Endodermal cell (in vitro differentiated cells): Measurements from ENCODE around the gene LUZP4. TPM values are rescaled to one million over a fixed set of nuclear protein-coding genes. Genes with fewer than 3 reads are reported as not detected.

Experiments used
- DNase-seq: peaks from one replicate; pipeline ENCODE4 v3.0.0-alpha.2; 2017
- H3K27ac ChIP-seq: 2 replicates; pipeline ENCODE4 v1.5.1; 2013; ENCODE audit warnings: mild to moderate bottlenecking, low read depth, low read length, moderate library complexity
- H3K27me3 ChIP-seq: 2 replicates; pipeline ENCODE4 v1.6.1; 2013; ENCODE audit warnings: mild to moderate bottlenecking, low read length, moderate library complexity; ENCODE audit not compliant: insufficient read depth, control insufficient read depth, poor library complexity, severe bottlenecking
- H3K36me3 ChIP-seq: 2 replicates; pipeline ENCODE4 v1.7.0; 2013; ENCODE audit warnings: mild to moderate bottlenecking, low read length, moderate library complexity; ENCODE audit not compliant: control insufficient read depth, insufficient read depth
- H3K4me1 ChIP-seq: one replicate; pipeline ENCODE4 v1.7.0; 2013; ENCODE audit warnings: low read length; ENCODE audit not compliant: control insufficient read depth, insufficient read depth
- H3K4me3 ChIP-seq: 2 replicates; pipeline ENCODE4 v1.5.1; 2013; ENCODE audit warnings: mild to moderate bottlenecking, low read length, moderate library complexity
- H3K9ac ChIP-seq: 2 replicates; pipeline ENCODE4 v1.6.1; 2013; ENCODE audit warnings: mild to moderate bottlenecking, low read length, moderate library complexity; ENCODE audit not compliant: poor library complexity, severe bottlenecking; ENCODE audit errors: extremely low read depth
- H3K9me3 ChIP-seq: 2 replicates; pipeline ENCODE4 v1.6.1; 2013; ENCODE audit warnings: mild to moderate bottlenecking, low read length, moderate library complexity; ENCODE audit not compliant: control insufficient read depth
- H3K27ac Mint-ChIP-seq: 2 replicates; pipeline ENCODE4 v1.8.0; 2020; ENCODE audit warnings: mixed read lengths
- H3K27me3 Mint-ChIP-seq: 2 replicates; pipeline ENCODE4 v1.8.0; 2021; ENCODE audit warnings: mild to moderate bottlenecking, mixed read lengths; ENCODE audit not compliant: insufficient read depth
- H3K36me3 Mint-ChIP-seq: 2 replicates; pipeline ENCODE4 v1.8.0; 2020; ENCODE audit warnings: low read depth, mixed read lengths
- H3K4me1 Mint-ChIP-seq: 2 replicates; pipeline ENCODE4 v1.8.0; 2020; ENCODE audit warnings: mixed read lengths
- H3K4me3 Mint-ChIP-seq: 2 replicates; pipeline ENCODE4 v1.8.0; 2020; ENCODE audit warnings: mild to moderate bottlenecking, moderate library complexity, mixed read lengths
- H3K9me3 Mint-ChIP-seq: 2 replicates; pipeline ENCODE4 v1.8.0; 2020; ENCODE audit warnings: mild to moderate bottlenecking, mixed read lengths
- CTCF ChIP-seq: fragments of 200-600 bp; sonication (generic); conservative IDR thresholded peaks from 2 replicates; pipeline ENCODE4 v1.5.0; 2021; ENCODE audit warnings: antibody characterized with exemption, mild to moderate bottlenecking
- WGBS, 2 experiments: methylation state at CpG; one replicate each; pipeline versions ENCODE4 v1.1.5 to v1.1.7; 2013; ENCODE audit warnings: missing lambda C conversion rate in 2 of 2, mixed read lengths in 1 of 2; ENCODE audit not compliant: insufficient coverage in 1 of 2, insufficient read length in 1 of 2; 5-methylcytosine and 5-hydroxymethylcytosine counted together
- total RNA-seq, 2 donors: library from RNA; stranded (reverse); fragmentation: NEBNext Ultra II Directional in 1 of 2; extraction: Animal tissue kit (Norgen Biotek cat#: 25700) in 1 of 2; gene quantifications; 2 replicates in 1 of 2; 3 replicates in 1 of 2; pipeline ENCODE4 v1.2.1, GENCODE V29; 2021

The LUZP4 gene
- total RNA-seq, 2 donors from 2014 or later, result not detected

- Histone ChIP-seq H3K9me3 (no peaks in the 10 kb centered on the region), H3K4me3 (no peak overlapping the region), H3K27me3 (no peaks in the 10 kb centered on the region), H3K4me1 (no peaks in the 10 kb centered on the region), H3K36me3 (no peaks in the 10 kb centered on the region), H3K27ac (no peak overlapping the region), H3K9ac (no peak overlapping the region)
- no peaks in the 10 kb centered on the region for H3K36me3 Mint-ChIP-seq
- no peaks in the 10 kb centered on the region for H3K27me3 Mint-ChIP-seq
- peaks cover 15% of the 10 kb centered on the region for H3K4me1 Mint-ChIP-seq
- peak; percentile 95 for TF ChIP-seq CTCF
- no peaks in the 10 kb centered on the region for H3K9me3 Mint-ChIP-seq
- DNase-seq, result peak; percentile 78
- WGBS, 2 experiments, result 28 to 53% methylated on average over 3 to 16 of the region's 18 CpGs
- H3K27ac Mint-ChIP-seq, result no peak overlapping the region
- H3K4me3 Mint-ChIP-seq, result no peak overlapping the region
Measured at GRCh38 chrX:115330498-115331168, 41.1 kb downstream of the LUZP4 start.

- Histone ChIP-seq H3K4me3 (no peak overlapping the region), H3K27me3 (no peaks in the 10 kb centered on the region), H3K9ac (no peak overlapping the region), H3K9me3 (no peaks in the 10 kb centered on the region), H3K27ac (no peak overlapping the region), H3K4me1 (no peaks in the 10 kb centered on the region), H3K36me3 (no peaks in the 10 kb centered on the region)
- H3K4me1 Mint-ChIP-seq, result peaks cover 15% of the 10 kb centered on the region
- TF ChIP-seq CTCF, result no peak
- 72% methylated on average over 4 of the region's 4 CpGs; no CpG with 5 or more reads in 1 of the 2 experiments for WGBS, 2 experiments
- peaks cover under 1% of the 10 kb centered on the region for H3K27me3 Mint-ChIP-seq
- H3K36me3 Mint-ChIP-seq, result no peaks in the 10 kb centered on the region
- H3K9me3 Mint-ChIP-seq, result no peaks in the 10 kb centered on the region
- H3K27ac Mint-ChIP-seq, result no peak overlapping the region
- no peak for DNase-seq
- no peak overlapping the region for H3K4me3 Mint-ChIP-seq
Measured at GRCh38 chrX:115332832-115333231, 43.3 kb downstream of the LUZP4 start.

- Histone ChIP-seq H3K27ac (no peak overlapping the region), H3K9ac (no peak overlapping the region), H3K36me3 (no peaks in the 10 kb centered on the region), H3K9me3 (no peaks in the 10 kb centered on the region), H3K4me3 (no peak overlapping the region), H3K4me1 (no peaks in the 10 kb centered on the region), H3K27me3 (no peaks in the 10 kb centered on the region)
- Mint-ChIP-seq H3K9me3 (no peaks in the 10 kb centered on the region), H3K27ac (no peak overlapping the region), H3K36me3 (no peaks in the 10 kb centered on the region), H3K4me1 (peaks cover 15% of the 10 kb centered on the region), H3K27me3 (peaks cover 2% of the 10 kb centered on the region), H3K4me3 (no peak overlapping the region)
- whole genome bisulfite sequencing, 2 experiments, result 88% methylated on average over 5 of the region's 6 CpGs; no CpG with 5 or more reads in 1 of the 2 experiments
- DNase-seq, result no peak
- no peak for TF ChIP-seq CTCF
Measured at GRCh38 chrX:115333446-115333845, 43.9 kb downstream of the LUZP4 start.
